SK-N-SH (cell line): ENCODE data around the gene TNRC6A. TPM values are rescaled to one million over a fixed set of nuclear protein-coding genes. Genes with fewer than 3 reads are reported as not detected.

Source experiments
- CTCF ChIA-PET: fragments of 300-600, 350-600 bp; formaldehyde crosslinking; extraction: SDS; loops from one replicate; lab custom pipeline; 2021; lab: Yijun Ruan, JAX
- POLR2A ChIA-PET: fragments of 350-600 bp; sonication (Branson Sonifier 250); formaldehyde crosslinking; extraction: SDS; loops from one replicate; lab custom pipeline; 2020; ENCODE audit warnings: antibody characterized with exemption, inconsistent platforms; lab: Yijun Ruan, JAX
- DNase-seq: peaks from one replicate; pipeline ENCODE4 v3.0.0; 2012
- H2AFZ ChIP-seq: fragments of 200-600 bp; sonication (generic); 2 replicates; pipeline ENCODE4 v1.8.1; 2016; ENCODE audit warnings: antibody characterized with exemption, mild to moderate bottlenecking, low read depth
- H3F3A ChIP-seq: fragments of 200-600 bp; sonication (generic); replicated peaks from 2 replicates; pipeline ENCODE3; 2016; ENCODE audit warnings: antibody characterized with exemption, mild to moderate bottlenecking; ENCODE audit not compliant: insufficient read depth
- H3K27ac ChIP-seq, 2 experiments: fragments of 200-500 bp in 1 of 2; fragments of 200-600 bp in 1 of 2; sonication (Bioruptor generic) in 1 of 2; sonication (generic), shearing (Covaris generic) in 1 of 2; 2 replicates each; pipeline versions ENCODE4 v1.5.1 to v1.6.1; 2014 to 2016; ENCODE audit warnings: low read depth in 2 of 2, inconsistent platforms in 1 of 2, low read length in 1 of 2, mild to moderate bottlenecking in 1 of 2, mixed read lengths in 1 of 2
- H3K27me3 ChIP-seq: fragments of 200-600 bp; sonication (generic), shearing (Covaris generic); 2 replicates; pipeline ENCODE4 v1.6.1; 2016; ENCODE audit warnings: mixed run types; ENCODE audit not compliant: insufficient read depth
- H3K36me3 ChIP-seq, 2 experiments: fragments of 200-500 bp in 1 of 2; fragments of 200-600 bp in 1 of 2; sonication (Bioruptor generic) in 1 of 2; sonication (generic) in 1 of 2; replicated peaks in 1 of 2; 2 replicates each; pipeline versions ENCODE3 to v1.5.1; 2014 to 2016; ENCODE audit warnings: low read length in 1 of 2, mild to moderate bottlenecking in 1 of 2; ENCODE audit not compliant: insufficient read depth in 2 of 2, control insufficient read depth in 1 of 2
- H3K4me1 ChIP-seq, 2 experiments: fragments of 200-500 bp in 1 of 2; fragments of 200-600 bp in 1 of 2; sonication (Bioruptor generic) in 1 of 2; sonication (generic), shearing (Covaris generic) in 1 of 2; 2 replicates each; pipeline versions ENCODE4 v1.5.1 to v1.6.1; 2014 to 2016; ENCODE audit warnings: low read depth in 1 of 2, low read length in 1 of 2, mixed run types in 1 of 2; ENCODE audit not compliant: insufficient read depth in 2 of 2, control insufficient read depth in 1 of 2
- H3K4me2 ChIP-seq: fragments of 200-600 bp; sonication (generic), shearing (Covaris generic); 2 replicates; pipeline ENCODE4 v1.6.1; 2017; ENCODE audit warnings: mixed run types
- H3K4me3 ChIP-seq, 2 experiments: fragments of 200-500 bp in 1 of 2; fragments of 200-600 bp in 1 of 2; sonication (Bioruptor generic) in 1 of 2; sonication (generic), shearing (Covaris generic) in 1 of 2; 2 replicates each; pipeline versions ENCODE4 v1.5.1 to v1.8.1; 2014 to 2016; ENCODE audit warnings: low read depth in 2 of 2, inconsistent platforms in 1 of 2, low read length in 1 of 2, mild to moderate bottlenecking in 1 of 2, mixed read lengths in 1 of 2, moderate library complexity in 1 of 2
- H3K79me2 ChIP-seq: fragments of 200-600 bp; sonication (generic); 2 replicates; pipeline ENCODE4 v1.8.1; 2017; ENCODE audit warnings: mild to moderate bottlenecking; ENCODE audit not compliant: insufficient read depth
- H3K9ac ChIP-seq: fragments of 200-600 bp; sonication (generic); 2 replicates; pipeline ENCODE4 v1.6.1; 2017; ENCODE audit warnings: mixed run types
- H3K9me2 ChIP-seq: fragments of 200-600 bp; sonication (generic); 2 replicates; pipeline ENCODE4 v1.6.1; 2017; ENCODE audit warnings: mixed run types
- H3K9me3 ChIP-seq: fragments of 200-600 bp; sonication (generic); 2 replicates; pipeline ENCODE4 v1.6.1; 2017; ENCODE audit warnings: mixed run types, mild to moderate bottlenecking, moderate library complexity
- H4K20me1 ChIP-seq: fragments of 200-600 bp; sonication (generic); 2 replicates; pipeline ENCODE4 v1.6.1; 2017; ENCODE audit warnings: mild to moderate bottlenecking, mixed run types; ENCODE audit not compliant: insufficient read depth
- CHD2 ChIP-seq: fragments of 150-350 bp; IDR thresholded peaks from 2 replicates; pipeline ENCODE4 v1.6.1; 2018; ENCODE audit warnings: low read length; ENCODE audit not compliant: partially characterized antibody
- EP300 ChIP-seq, 2 experiments: IDR thresholded peaks; 2 replicates each; pipeline versions ENCODE4 v1.4.0 to v1.6.1; 2012; ENCODE audit warnings: borderline replicate concordance in 1 of 2, low read depth in 1 of 2, low read length in 1 of 2
- GABPA ChIP-seq: IDR thresholded peaks from 2 replicates; pipeline ENCODE4 v1.4.0; 2012; ENCODE audit warnings: low read depth, mild to moderate bottlenecking
- GATA2 ChIP-seq: sonication (generic); formaldehyde crosslinking; IDR thresholded peaks from 2 replicates; pipeline ENCODE4 v1.5.0; 2020; ENCODE audit warnings: mild to moderate bottlenecking, missing genetic modification reagents
- MEF2A ChIP-seq: IDR thresholded peaks from 2 replicates; pipeline ENCODE4 v1.4.0; 2012; ENCODE audit warnings: low read depth, borderline replicate concordance
- NRF1 ChIP-seq: IDR thresholded peaks from 2 replicates; pipeline ENCODE4 v1.6.1; 2012; ENCODE audit warnings: low read depth, mild to moderate bottlenecking, low read length
- RAD21 ChIP-seq: IDR thresholded peaks from 2 replicates; pipeline ENCODE4 v1.6.1; 2012; ENCODE audit warnings: mild to moderate bottlenecking, low read length
- SIN3A ChIP-seq: IDR thresholded peaks from 2 replicates; pipeline ENCODE4 v1.6.1; 2012; ENCODE audit warnings: low read depth, mild to moderate bottlenecking, low read length, moderate library complexity, borderline replicate concordance
- SMC3 ChIP-seq: IDR thresholded peaks from 2 replicates; pipeline ENCODE4 v1.6.1; 2012; ENCODE audit warnings: low read depth, low read length, improper control_type of control experiment
- TAF1 ChIP-seq: IDR thresholded peaks from 2 replicates; pipeline ENCODE4 v1.6.1; 2012; ENCODE audit warnings: low read depth, mild to moderate bottlenecking, low read length, moderate library complexity, borderline replicate concordance
- YY1 ChIP-seq: IDR thresholded peaks from 2 replicates; pipeline ENCODE4 v1.4.0; 2012; ENCODE audit warnings: low read depth, mild to moderate bottlenecking
- WGBS: methylation state at CpG from one replicate; pipeline ENCODE4 v1.1.6; 2017; ENCODE audit warnings: low lambda C conversion rate; 5-methylcytosine and 5-hydroxymethylcytosine counted together
- polyA plus RNA-seq, 3 experiments: library from polyadenylated mRNA; depleted of rRNA; stranded (reverse); fragments of >200 nt; gene quantifications; 2 replicates each; pipeline ENCODE4 v1.2.3, GENCODE V29; 2012
- TF ChIP-seq, protein P1 (sequence below): fragments of 200-600 bp; sonication (generic); IDR thresholded peaks from 2 replicates; pipeline ENCODE4 v1.6.1; 2017; ENCODE audit warnings: antibody characterized with exemption, mild to moderate bottlenecking, moderate library complexity
- TF ChIP-seq, protein P2 (sequence below): IDR thresholded peaks from 2 replicates; pipeline ENCODE4; 2012

The TNRC6A gene
- polyA plus RNA-seq, 1 of the 3 experiments (the other 2 are of a cell fraction) = 32.5 TPM

DNA sequence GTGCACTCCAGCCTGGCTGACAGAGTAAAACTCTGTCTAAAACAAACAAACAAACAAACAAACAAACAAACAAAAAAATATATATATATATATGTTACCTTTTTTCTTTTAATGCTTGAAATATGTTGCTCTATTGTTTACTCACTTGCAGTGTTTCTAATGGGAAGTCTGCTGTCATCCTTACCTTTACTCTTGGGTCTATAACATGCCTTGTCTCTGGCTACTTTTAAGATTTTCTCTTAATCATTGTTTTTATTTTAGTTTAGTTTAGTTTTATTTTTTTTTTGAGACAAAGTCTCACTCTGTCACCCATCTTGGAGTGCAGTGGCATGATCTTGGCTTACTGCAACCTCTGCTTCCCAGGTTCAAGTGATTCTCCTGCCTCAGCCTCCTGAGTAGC is 16.1 kb upstream of the TNRC6A start:
- TF ChIP-seq, protein P1, sequence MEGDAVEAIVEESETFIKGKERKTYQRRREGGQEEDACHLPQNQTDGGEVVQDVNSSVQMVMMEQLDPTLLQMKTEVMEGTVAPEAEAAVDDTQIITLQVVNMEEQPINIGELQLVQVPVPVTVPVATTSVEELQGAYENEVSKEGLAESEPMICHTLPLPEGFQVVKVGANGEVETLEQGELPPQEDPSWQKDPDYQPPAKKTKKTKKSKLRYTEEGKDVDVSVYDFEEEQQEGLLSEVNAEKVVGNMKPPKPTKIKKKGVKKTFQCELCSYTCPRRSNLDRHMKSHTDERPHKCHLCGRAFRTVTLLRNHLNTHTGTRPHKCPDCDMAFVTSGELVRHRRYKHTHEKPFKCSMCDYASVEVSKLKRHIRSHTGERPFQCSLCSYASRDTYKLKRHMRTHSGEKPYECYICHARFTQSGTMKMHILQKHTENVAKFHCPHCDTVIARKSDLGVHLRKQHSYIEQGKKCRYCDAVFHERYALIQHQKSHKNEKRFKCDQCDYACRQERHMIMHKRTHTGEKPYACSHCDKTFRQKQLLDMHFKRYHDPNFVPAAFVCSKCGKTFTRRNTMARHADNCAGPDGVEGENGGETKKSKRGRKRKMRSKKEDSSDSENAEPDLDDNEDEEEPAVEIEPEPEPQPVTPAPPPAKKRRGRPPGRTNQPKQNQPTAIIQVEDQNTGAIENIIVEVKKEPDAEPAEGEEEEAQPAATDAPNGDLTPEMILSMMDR = no peak
- no peak for TF ChIP-seq GABPA
- TF ChIP-seq EP300 (IDR thresholded peaks at IDR 0.05; ENCODE audit: borderline replicate concordance in 1 of 2, low read depth in 1 of 2, low read length in 1 of 2) = no peak
- TF ChIP-seq MEF2A = no peak
- TF ChIP-seq SMC3 = no peak
- TF ChIP-seq SIN3A = no peak
- TF ChIP-seq CHD2 = no peak
- no peak for TF ChIP-seq TAF1
- TF ChIP-seq, protein P2, sequence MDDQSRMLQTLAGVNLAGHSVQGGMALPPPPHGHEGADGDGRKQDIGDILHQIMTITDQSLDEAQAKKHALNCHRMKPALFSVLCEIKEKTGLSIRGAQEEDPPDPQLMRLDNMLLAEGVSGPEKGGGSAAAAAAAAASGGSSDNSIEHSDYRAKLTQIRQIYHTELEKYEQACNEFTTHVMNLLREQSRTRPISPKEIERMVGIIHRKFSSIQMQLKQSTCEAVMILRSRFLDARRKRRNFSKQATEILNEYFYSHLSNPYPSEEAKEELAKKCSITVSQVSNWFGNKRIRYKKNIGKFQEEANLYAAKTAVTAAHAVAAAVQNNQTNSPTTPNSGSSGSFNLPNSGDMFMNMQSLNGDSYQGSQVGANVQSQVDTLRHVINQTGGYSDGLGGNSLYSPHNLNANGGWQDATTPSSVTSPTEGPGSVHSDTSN = no peak
- TF ChIP-seq NRF1 = no peak
- TF ChIP-seq YY1 = no peak
- TF ChIP-seq RAD21 = no peak
- TF ChIP-seq GATA2 (CRISPR knock-in tag) = no peak
- H3K4me3 ChIP-seq = no peak overlapping the region
- no peak overlapping the region for H3K9ac ChIP-seq
- ChIA-PET POLR2A (no interaction called here), CTCF (no interaction called here)
- no peaks in the 10 kb centered on the region for H3K9me2 ChIP-seq
- H4K20me1 ChIP-seq = no peaks in the 10 kb centered on the region
- H2AFZ ChIP-seq = no peak overlapping the region
- H3K4me1 ChIP-seq = no peaks in the 10 kb centered on the region
- no peaks in the 10 kb centered on the region; the same call in 1 of the 2 replicates for H3K9me3 ChIP-seq
- no peaks in the 10 kb centered on the region for H3K36me3 ChIP-seq
- H3K27me3 ChIP-seq = no peaks in the 10 kb centered on the region
- DNase-seq = no peak
- H3F3A ChIP-seq = no peaks in the 10 kb centered on the region
- H3K4me2 ChIP-seq = no peak overlapping the region
- no peaks in the 10 kb centered on the region for H3K79me2 ChIP-seq
- no peak overlapping the region for H3K27ac ChIP-seq

DNA sequence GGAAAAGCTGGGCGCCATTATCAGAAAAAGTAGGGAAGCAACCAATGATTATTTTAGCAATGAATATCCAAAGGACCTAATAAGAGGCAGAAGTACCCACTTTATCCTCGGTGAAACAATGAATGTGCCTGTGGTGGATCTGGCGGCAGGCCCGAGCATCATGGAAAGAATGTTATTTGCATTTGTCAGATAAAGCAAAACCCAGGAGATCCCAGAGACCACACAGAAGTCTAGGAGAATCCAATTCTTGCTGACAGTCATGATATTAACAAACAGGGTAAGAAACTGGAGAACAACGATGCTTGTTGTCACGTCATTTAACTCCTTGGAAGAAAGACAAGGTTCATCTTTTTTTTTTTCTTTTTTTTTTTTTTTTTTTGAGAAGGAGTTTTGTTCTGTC is 12.0 kb upstream of the TNRC6A start:
- DNase-seq = no peak

More for the DNA sequence above, 12.0 kb upstream of the TNRC6A start:
- Histone ChIP-seq H3K4me1 (no peaks in the 10 kb centered on the region), H2AFZ (no peak overlapping the region), H3K4me3 (no peak overlapping the region), H3K4me2 (no peak overlapping the region), H3K36me3 (no peaks in the 10 kb centered on the region), H3K27me3 (no peaks in the 10 kb centered on the region), H3F3A (no peaks in the 10 kb centered on the region), H3K9me3 (no peaks in the 10 kb centered on the region; the same call in 1 of the 2 replicates), H3K9me2 (no peaks in the 10 kb centered on the region), H4K20me1 (no peaks in the 10 kb centered on the region), H3K27ac (no peak overlapping the region), H3K79me2 (no peaks in the 10 kb centered on the region), H3K9ac (no peak overlapping the region)
- CTCF ChIA-PET = no interaction called here
- TF ChIP-seq RAD21 = no peak
- POLR2A ChIA-PET = no interaction called here
- WGBS = 71% methylated on average over 6 of the region's 6 CpGs
